Measurements from ENCODE around the gene MICALL2. TPM values are rescaled to one million over a fixed set of nuclear protein-coding genes. Genes with fewer than 3 reads are reported as not detected.

The MICALL2 gene
- total RNA-seq, 1 donor from 2014 or later: 18.9 TPM

DNA sequence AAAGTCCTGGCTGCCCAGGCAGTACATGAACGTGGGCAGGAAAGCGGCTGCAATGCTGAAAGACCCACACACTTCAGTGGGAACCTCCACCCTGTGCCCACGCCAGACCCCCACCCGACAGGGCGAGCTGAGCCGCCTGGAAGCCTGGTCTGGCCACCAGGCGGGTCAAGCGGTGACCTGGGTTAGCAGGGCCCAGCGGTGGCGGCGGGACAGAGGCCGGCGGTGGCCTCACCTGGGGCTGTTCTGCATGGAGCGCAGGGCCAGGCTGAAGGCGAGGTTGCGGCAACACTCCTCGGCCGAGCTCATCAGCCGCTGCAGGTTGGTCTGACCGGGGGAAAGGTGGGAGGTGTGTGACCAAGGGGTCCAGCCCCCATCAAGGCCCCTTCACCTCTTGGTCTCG lies 11.6 kb upstream of the MICALL2 start:
- H3K36me3 Mint-ChIP-seq: peaks cover 2% of the 10 kb centered on the region
- TF ChIP-seq, protein P1, sequence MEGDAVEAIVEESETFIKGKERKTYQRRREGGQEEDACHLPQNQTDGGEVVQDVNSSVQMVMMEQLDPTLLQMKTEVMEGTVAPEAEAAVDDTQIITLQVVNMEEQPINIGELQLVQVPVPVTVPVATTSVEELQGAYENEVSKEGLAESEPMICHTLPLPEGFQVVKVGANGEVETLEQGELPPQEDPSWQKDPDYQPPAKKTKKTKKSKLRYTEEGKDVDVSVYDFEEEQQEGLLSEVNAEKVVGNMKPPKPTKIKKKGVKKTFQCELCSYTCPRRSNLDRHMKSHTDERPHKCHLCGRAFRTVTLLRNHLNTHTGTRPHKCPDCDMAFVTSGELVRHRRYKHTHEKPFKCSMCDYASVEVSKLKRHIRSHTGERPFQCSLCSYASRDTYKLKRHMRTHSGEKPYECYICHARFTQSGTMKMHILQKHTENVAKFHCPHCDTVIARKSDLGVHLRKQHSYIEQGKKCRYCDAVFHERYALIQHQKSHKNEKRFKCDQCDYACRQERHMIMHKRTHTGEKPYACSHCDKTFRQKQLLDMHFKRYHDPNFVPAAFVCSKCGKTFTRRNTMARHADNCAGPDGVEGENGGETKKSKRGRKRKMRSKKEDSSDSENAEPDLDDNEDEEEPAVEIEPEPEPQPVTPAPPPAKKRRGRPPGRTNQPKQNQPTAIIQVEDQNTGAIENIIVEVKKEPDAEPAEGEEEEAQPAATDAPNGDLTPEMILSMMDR (IDR thresholded peaks at IDR 0.05; ENCODE audit: unreplicated experiment): no peak
- no peaks in the 10 kb centered on the region for H3K9me3 Mint-ChIP-seq
- H3K4me1 Mint-ChIP-seq: peaks cover 8% of the 10 kb centered on the region
- no peak for DNase-seq (ENCODE audit: low spot score in 2 of 2, unreplicated experiment in 2 of 2)
- no peak overlapping the region for H3K4me3 Mint-ChIP-seq
- no peaks in the 10 kb centered on the region for H3K27me3 Mint-ChIP-seq (ENCODE audit: low read depth)
- H3K27ac Mint-ChIP-seq: no peak overlapping the region

DNA sequence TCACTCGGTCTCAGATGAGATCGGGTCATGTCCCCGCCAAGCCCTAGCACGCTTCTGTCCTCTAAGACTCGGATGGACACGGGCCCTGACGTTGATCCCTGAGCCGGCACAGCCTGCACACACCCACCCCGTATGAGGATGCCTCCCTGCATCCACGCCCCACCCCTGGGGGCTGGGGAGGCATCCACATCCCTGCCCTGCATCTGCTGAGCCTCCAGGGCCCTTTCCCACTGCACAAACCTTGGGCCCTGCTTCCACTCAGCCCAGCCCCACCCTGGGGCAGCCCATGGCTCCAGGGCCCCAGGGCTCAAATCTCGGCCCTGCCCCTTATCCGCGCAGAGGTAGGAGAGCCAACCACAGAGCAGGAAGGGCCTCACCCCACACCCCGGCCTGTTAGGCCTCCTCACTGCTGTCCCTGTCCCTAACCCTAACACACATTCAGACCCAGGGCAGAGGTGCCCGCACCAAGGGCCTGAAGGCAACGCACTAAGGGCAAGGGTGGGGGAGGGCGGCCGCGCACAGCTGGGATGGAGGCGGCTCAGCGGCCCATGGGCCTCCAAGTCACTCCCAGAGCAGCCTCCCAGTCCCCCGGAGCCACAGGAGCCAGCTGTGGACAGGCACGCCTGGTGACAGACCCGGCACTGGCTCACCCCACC lies 9.5 kb upstream of the MICALL2 start:
- H3K27me3 Mint-ChIP-seq (ENCODE audit: low read depth): no peaks in the 10 kb centered on the region
- H3K4me3 Mint-ChIP-seq: no peak overlapping the region
- H3K4me1 Mint-ChIP-seq: peaks cover 8% of the 10 kb centered on the region
- H3K27ac Mint-ChIP-seq: no peak overlapping the region
- H3K9me3 Mint-ChIP-seq: no peaks in the 10 kb centered on the region
- DNase-seq (ENCODE audit: low spot score in 2 of 2, unreplicated experiment in 2 of 2): no peak
- no peaks in the 10 kb centered on the region for H3K36me3 Mint-ChIP-seq
- TF ChIP-seq, protein P1 (IDR thresholded peaks at IDR 0.05; ENCODE audit: unreplicated experiment): no peak

DNA sequence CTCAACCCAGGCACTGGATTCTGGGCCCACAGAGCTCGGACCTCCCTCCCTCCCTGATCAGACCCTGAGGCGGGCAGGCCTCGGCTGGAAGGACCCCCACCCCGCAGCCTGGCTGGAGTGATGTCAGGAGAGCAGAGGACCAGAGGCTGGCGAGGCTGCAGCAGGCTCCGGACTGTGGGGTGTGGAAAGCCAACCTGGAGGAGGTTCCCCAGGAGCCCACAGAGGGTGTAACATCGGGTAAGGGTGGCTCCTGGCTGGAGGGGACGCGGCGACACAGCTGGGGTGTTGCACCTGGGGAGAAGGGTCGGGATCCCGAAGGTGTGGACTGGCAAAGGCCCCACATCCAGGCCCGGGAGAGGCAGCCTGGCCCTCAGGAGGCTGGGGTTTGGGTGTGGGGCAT lies 8.9 kb upstream of the MICALL2 start:
- Mint-ChIP-seq H3K27me3 (ENCODE audit: low read depth) (no peaks in the 10 kb centered on the region), H3K36me3 (no peaks in the 10 kb centered on the region), H3K4me1 (peaks cover 8% of the 10 kb centered on the region), H3K27ac (no peak overlapping the region), H3K4me3 (no peak overlapping the region), H3K9me3 (no peaks in the 10 kb centered on the region)
- TF ChIP-seq, protein P1 (IDR thresholded peaks at IDR 0.05; ENCODE audit: unreplicated experiment): no peak
- DNase-seq (ENCODE audit: low spot score in 2 of 2, unreplicated experiment in 2 of 2): no peak

DNA sequence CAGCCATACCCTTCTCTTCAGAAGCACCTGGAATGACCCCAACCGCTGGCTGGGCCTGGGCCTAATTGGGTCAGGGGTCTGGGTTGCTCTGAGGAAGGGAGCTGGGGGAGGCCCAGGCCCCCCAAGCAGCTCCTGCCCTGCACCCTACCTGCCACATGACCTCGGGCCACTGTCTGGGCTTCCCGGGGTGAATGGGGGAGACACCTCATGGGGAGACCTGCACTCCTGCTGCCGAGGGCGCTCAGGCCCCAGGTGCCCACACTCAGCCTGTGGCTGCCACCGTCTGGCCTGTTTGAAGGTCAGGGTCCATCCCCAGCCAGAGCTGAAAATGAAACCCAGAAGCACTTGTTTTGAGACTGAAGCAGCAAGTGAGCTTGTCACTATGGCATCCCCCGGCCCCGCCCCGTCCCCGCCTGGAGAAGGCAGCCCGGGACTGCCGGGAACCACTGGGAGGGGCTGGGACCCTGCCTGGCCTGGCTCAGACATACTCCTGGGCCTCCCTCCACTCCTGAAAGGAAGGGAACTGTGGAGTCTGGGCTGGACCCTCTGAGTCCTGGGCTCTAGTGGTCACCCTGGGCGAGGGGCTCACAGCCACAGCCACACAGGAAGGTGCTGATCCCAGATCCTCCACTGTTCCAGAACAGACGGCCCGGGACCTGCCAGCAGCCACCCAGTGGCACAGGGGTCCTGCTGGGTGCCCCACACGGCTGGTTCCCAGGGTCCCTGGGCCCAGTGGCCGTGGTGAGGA lies 7.4 kb upstream of the MICALL2 start:
- H3K36me3 Mint-ChIP-seq: no peaks in the 10 kb centered on the region
- peak overlapping the region; percentile 47 for H3K27ac Mint-ChIP-seq
- H3K9me3 Mint-ChIP-seq: no peaks in the 10 kb centered on the region
- H3K27me3 Mint-ChIP-seq (ENCODE audit: low read depth): no peaks in the 10 kb centered on the region
- peaks cover 14% of the 10 kb centered on the region for H3K4me1 Mint-ChIP-seq
- peak; percentile 47 to 67 for DNase-seq (ENCODE audit: low spot score in 2 of 2, unreplicated experiment in 2 of 2)
- TF ChIP-seq, protein P1 (IDR thresholded peaks at IDR 0.05; ENCODE audit: unreplicated experiment): no peak
- no peak overlapping the region for H3K4me3 Mint-ChIP-seq

DNA sequence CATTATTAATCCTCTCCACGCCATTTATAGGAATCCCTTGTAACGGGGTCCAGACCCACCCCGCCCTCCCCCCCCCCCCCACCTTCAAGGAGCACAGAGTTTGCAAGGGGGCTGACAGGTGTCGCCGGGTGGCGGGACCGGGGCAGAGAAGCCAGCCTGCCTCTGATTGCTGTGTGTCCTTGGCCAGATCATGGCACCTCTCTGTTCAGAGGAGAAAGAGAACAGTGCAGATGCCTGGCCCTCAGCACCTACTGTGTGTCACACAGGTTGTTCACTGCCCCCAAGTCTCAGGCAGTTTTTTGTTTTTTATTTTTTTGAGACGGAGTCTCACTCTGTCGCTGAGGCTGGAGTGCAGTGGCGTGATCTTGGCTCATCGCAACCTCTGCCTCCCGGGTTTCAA lies 5.4 kb upstream of the MICALL2 start:
- Mint-ChIP-seq H3K36me3 (no peaks in the 10 kb centered on the region), H3K27ac (no peak overlapping the region), H3K9me3 (no peaks in the 10 kb centered on the region), H3K4me3 (no peak overlapping the region), H3K27me3 (ENCODE audit: low read depth) (no peaks in the 10 kb centered on the region), H3K4me1 (peaks cover 25% of the 10 kb centered on the region)
- TF ChIP-seq, protein P1 (IDR thresholded peaks at IDR 0.05; ENCODE audit: unreplicated experiment): no peak
- DNase-seq (ENCODE audit: low spot score in 2 of 2, unreplicated experiment in 2 of 2): no peak
